GM18517 (cell line): ENCODE data around the gene CELF4.

ENCODE experiments used
- ATAC-seq: cut with Tn5 transposase; IDR thresholded peaks from one replicate; pipeline ENCODE4 v1.9.1; 2021; ENCODE audit warnings: mild to moderate bottlenecking, moderate library complexity; ENCODE audit not compliant: unreplicated experiment

The CELF4 gene

GRCh38 chr18:37299471-37300304, 265.9 kb downstream of the CELF4 start:
- no peak for ATAC-seq

DNA sequence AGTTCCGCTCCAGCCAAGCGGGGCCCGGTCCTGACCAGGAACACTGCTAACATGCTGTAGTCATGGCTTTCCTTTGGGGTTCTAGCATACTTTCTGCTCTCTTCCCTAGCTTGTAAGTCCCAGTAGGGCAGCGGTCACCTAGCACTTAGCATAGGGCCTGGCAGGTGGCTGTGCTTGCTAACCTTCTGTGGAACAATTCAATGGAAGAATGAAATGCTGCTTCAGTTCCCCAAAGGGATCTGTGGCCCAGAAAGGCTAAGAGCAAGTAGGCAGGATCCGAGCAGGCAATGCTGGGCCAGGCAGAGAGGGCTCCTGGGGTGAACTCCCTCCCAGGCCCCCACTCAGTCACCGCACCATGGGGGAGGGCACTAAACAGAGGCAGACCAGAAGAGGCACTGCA, 266.8 kb downstream of the CELF4 start:
- no peak for ATAC-seq

DNA sequence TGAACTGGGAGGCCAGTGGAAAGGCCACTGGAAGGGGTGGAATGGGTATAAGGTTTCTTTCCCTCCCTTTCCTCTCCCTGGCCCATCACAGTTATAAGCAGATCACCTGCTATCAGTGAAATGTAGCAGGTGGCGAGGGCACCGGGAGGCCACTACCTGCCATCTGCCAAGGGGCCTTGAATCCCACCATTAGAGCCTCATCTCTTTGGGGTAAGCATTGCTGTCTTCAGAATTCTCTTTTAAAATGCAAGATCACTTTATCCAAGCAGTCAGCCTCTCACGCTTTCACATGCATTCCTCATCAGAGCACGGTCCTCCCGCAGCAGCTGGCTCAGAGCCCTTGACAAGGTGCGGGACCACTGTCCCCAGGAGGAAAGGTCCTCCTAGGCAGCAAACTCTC, 268.5 kb downstream of the CELF4 start:
- no peak for ATAC-seq

GRCh38 chr18:37294951-37295350, 270.6 kb downstream of the CELF4 start:
- ATAC-seq = no peak

DNA sequence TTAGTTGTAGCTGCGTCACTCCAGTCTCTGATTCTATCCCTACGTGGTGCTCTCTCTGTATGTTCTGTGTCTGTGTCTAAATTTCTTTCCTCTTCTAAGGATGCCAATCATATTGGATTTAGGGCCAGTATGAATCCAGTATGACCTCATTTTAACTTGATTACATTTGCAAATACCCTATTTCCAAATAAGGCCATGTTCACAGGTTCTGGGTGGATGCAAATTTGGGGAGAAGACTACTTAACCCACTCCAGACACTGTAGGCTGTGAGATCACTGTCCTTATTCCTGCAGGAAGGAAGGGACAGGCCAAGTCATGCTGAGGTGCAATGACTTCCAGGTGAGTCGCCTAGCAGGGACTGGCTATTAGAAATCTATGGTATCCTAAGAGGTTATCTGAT, 272.2 kb downstream of the CELF4 start:
- ATAC-seq = no peak

- no peak for ATAC-seq
Observed at GRCh38 chr18:37289423-37289822, 276.2 kb downstream of the CELF4 start.

DNA sequence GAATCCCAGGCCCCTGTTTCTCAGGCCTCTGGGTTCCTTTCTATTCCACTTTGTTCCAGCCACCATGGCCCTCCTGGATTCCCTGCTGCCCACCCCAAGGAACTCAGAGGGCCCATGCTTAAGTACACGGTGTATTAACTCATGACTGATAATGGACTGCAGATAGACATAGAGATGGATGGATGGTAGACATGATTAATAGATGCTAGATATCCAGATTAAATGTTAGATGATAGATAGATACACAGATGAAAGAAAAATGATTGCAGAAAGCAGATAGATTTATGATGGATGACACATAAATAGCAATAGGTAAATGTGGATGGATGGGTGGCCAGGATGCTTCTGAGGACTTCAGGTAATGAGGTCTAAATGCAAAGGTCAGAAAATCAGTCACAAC, 278.0 kb downstream of the CELF4 start:
- ATAC-seq = no peak

DNA sequence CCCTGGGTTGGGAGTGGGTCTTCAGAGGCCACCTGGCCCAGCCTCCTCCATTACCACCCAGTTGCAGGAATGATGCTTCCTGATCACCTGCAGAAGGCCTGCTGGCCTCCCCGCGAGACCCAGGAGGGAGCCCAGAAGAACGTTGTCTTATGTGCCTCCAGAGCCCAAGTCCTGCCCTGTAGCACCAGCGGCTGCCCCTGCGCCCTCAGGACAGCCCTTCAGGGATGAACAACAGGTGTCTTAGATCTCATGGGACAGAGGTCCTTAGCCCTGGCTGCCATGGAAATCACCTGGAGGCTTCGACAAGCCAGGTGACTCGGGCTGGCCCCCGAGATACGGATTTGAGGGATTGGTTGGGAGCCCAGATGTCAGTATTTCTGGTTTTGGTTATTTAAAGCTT, 278.8 kb downstream of the CELF4 start:
- no peak for ATAC-seq

DNA sequence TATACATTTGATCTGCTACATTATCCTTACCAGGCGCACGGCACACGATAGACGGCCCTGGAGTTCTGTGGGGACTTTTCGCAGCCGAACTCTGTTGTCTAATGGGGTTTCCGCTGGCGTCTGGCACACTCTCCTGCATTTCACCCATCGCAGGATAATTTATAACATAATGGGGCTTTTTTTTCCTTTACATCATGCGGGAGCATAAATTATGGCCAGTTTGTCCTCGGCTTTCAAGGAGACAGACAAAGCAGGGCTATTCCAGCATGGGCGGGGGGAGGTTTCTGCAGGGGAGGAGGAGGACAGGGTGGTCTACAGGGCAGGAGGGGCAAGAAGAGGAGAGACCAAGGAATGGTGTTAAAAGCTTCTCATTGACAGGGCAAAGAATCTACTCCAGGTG, 279.8 kb downstream of the CELF4 start:
- no peak for ATAC-seq

DNA sequence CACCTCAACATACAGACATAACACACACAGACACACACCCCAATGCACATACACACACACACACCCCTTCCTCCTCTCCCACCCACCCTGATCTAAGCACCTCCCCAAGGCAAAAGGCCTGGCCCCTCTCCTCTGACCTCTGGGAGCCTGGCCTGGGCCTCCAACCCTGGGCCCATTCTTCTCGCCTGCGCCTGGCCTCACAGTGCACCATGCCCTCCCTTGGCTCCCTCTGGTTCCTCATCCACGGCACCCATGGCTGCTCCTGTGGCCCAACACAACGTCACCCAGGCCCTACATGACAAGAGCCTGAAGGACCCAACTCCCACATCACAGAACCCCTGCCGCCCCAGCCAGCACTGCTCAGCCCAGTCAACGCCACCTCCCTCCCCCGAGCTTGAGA, 281.3 kb downstream of the CELF4 start:
- no peak for ATAC-seq

- no peak for ATAC-seq
Observed at GRCh38 chr18:37282386-37283037, 283.1 kb downstream of the CELF4 start.

GRCh38 chr18:37280701-37281393, 284.8 kb downstream of the CELF4 start:
- no peak for ATAC-seq

DNA sequence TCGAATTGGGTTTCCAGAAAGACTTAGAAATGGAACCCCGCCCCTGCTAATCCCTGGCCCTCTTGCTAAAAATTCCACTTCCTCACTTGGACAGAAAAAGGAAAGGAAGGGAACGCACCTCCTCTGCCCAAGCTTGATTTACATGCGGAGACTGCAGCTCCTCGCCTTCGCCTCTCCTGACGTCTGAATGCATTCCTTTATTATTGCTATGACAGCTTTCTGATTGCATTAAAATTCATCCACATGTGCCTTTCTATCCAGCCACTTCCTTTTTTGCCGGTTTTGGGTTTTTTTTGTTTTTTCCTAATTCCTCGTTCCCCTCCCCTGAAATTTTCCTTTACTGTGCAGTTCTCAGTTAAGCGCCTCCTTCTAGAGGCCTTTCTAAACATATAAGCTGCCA, 287.8 kb downstream of the CELF4 start:
- no peak for ATAC-seq

- no peak for ATAC-seq
Observed at GRCh38 chr18:37276111-37276890, 289.3 kb downstream of the CELF4 start.

- ATAC-seq = no peak
Observed at GRCh38 chr18:37275237-37275741, 290.3 kb downstream of the CELF4 start.

DNA sequence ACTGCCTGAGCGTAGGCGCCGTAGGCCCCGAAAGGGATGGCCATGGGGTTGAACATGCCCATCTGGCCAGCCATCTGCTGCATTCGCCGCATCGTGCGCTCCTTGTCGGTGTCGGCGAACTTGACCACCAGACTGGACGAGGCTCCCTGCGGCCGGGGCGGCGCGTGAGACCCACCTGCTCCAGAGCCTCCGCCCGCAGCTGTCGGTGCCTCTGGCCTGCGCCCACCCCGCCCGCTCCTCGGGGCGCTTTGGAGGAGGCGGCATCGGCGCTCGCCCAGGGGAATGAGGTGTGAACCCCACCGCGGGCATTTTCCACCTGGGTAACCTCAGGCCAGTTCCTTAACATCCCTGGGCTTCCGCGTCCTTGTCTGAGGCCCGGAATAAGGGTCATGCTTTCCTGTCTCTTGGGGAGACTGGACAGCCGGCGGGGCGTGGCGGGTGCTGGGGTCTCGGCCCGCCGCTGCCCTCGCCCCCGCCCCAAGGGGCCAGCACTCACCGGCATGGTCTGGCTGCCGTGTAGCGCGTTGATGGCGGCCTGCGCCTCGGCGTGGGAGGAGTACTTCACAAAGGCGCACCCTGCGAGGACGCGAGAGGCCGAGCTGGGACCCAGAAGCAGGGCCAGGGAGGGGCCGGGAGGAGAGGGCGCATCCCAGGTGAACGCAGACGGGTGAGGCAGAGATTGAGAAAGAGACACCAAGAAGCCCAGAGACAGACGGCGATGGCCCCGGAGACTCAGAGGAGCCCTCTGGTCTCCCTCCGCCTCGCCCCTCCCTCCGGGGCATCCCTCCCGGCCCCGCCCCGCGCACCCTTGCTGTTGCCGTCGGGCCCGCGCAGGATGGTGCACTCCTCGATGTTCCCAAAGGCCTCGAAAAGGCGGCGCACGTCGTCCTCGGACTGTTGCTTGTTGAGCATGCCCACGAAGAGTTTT, 291.0 kb downstream of the CELF4 start:
- ATAC-seq = no peak

GRCh38 chr18:37272841-37273240, 292.8 kb downstream of the CELF4 start:
- no peak for ATAC-seq

DNA sequence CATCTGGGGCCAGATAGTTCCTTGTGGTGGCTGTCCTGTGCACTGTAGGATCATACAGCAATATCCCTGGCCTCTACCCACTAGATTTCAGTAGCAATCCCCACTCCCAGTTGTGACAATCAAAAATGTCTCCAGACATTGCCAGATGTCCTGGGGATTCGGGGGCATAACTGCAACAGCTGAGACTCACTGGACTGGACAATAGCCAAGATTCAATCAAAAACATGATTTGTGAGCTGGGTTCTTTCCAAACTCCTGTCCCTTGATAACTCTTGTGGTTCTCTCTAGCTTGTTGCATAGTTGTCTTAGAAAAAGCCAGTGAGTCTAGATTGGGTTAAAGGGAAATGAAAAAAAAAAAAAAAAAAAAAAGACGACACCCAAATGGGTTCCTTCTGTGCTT, 293.4 kb downstream of the CELF4 start:
- no peak for ATAC-seq

DNA sequence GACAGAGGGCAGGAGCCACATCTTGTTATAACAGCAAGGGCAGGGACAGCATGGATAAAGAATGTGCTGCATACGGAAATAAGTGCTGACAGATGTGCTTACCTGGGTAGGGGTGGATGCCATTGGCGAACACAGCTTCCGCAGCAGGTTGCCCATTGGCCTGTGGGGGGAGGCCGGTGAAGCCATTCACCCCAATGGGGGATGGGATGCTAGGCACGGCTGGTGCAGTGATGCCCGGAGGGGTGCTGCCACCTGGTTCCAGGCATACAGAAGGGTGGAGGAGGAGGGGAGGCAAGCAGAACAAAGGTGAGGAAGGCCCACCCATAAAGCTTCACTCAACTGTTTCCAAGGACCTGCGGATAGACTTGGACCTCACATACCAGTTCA, 294.9 kb downstream of the CELF4 start:
- ATAC-seq = no peak
